Activated T-helper 1 cell treated with anti-CD3 and anti-CD28 coated beads, Interleukin-2, amount 50 U/mL, for 16 hours (primary cell): ENCODE results near the gene ROR2.
"Not testable (repeated sequence)": the region's sequence is repeated elsewhere in the genome, so short reads cannot be mapped to it uniquely, and the experiment has no call there.

Experiments
- DNase-seq, 2 donors: peaks; one replicate each; pipeline ENCODE4 v3.0.0-alpha.2; 2020; ENCODE audit warnings: low read depth in 1 of 2, low spot score in 1 of 2

Gene ROR2

GRCh38 chr9:91949946-91950664 is at the start of gene ROR2:
Gene ROR2 (minus strand): TSS chr9:91950228.
- DNase-seq, result peak in 1 of 2 donors; percentile 22

- no peak for DNase-seq
Measured at GRCh38 chr9:91995000-91995655, 45.1 kb upstream of the ROR2 start.

- DNase-seq, result no peak
Measured at GRCh38 chr9:91994422-91994821, 44.4 kb upstream of the ROR2 start.

- DNase-seq, result no peak
Measured at GRCh38 chr9:91992461-91993041, 42.5 kb upstream of the ROR2 start.

GRCh38 chr9:91991721-91992341 is 41.8 kb upstream of the ROR2 start:
- no peak for DNase-seq

- DNase-seq, result no peak
Measured at GRCh38 chr9:91986248-91986647, 36.2 kb upstream of the ROR2 start.

GRCh38 chr9:91985692-91986091 is 35.7 kb upstream of the ROR2 start:
- DNase-seq, result no peak

- DNase-seq, result no peak
Measured at GRCh38 chr9:91978740-91979414, 28.8 kb upstream of the ROR2 start.

GRCh38 chr9:91975254-91975653 is 25.2 kb upstream of the ROR2 start:
- DNase-seq, result not testable (repeated sequence)

- DNase-seq, result no peak
Measured at GRCh38 chr9:91972711-91973110, 22.7 kb upstream of the ROR2 start.

- no peak for DNase-seq
Measured at GRCh38 chr9:91972076-91972626, 22.1 kb upstream of the ROR2 start.

GRCh38 chr9:91967259-91967658 is 17.2 kb upstream of the ROR2 start:
- DNase-seq, result no peak

- DNase-seq, result no peak
Measured at GRCh38 chr9:91966503-91966902, 16.5 kb upstream of the ROR2 start.

GRCh38 chr9:91963711-91964240 is 13.7 kb upstream of the ROR2 start:
- no peak for DNase-seq

- no peak for DNase-seq
Measured at GRCh38 chr9:91960367-91960766, 10.3 kb upstream of the ROR2 start.

- no peak for DNase-seq
Measured at GRCh38 chr9:91958174-91958573, 8.1 kb upstream of the ROR2 start.

- no peak for DNase-seq
Measured at GRCh38 chr9:91954841-91955471, 4.9 kb upstream of the ROR2 start.

GRCh38 chr9:91953718-91954117 is 3.7 kb upstream of the ROR2 start:
- DNase-seq, result no peak

GRCh38 chr9:91951944-91952520 is 2.0 kb upstream of the ROR2 start:
- DNase-seq, result no peak

GRCh38 chr9:91949392-91949945 is 559 bp downstream of the ROR2 start:
- DNase-seq, result no peak
